Activated CD4-positive, alpha-beta memory T cell treated with anti-CD3 and anti-CD28 coated beads, Interleukin-2, amount 10 ng/mL, durations not matched to agents 7 days and 5 days (primary cell): Measurements from ENCODE around the gene TICAM1. TPM values are rescaled to one million over a fixed set of nuclear protein-coding genes. Genes with fewer than 3 reads are reported as not detected.
"Not testable (repeated sequence)": the region's sequence is repeated elsewhere in the genome, so short reads cannot be mapped to it uniquely, and the experiment has no call there.

Source experiments
- CTCF ChIA-PET: fragments of 350-600 bp; sonication (Branson Sonifier 250); formaldehyde crosslinking; loops from one replicate; lab custom pipeline; 2021; ENCODE audit warnings: antibody characterized with exemption, inconsistent platforms; lab: Charles Lee
- POLR2A ChIA-PET: fragments of 350-600 bp; sonication (Branson Sonifier 250); formaldehyde crosslinking; loops from one replicate; lab custom pipeline; 2021; ENCODE audit warnings: antibody characterized with exemption; lab: Charles Lee
- DNase-seq: peaks from one replicate; pipeline ENCODE4 v3.0.0-alpha.2; 2020
- H3K27ac Mint-ChIP-seq: one replicate; pipeline ENCODE4 v1.8.0; 2021; ENCODE audit warnings: mild to moderate bottlenecking, mixed read lengths
- H3K27me3 Mint-ChIP-seq: one replicate; pipeline ENCODE4 v1.8.0; 2021; ENCODE audit warnings: mixed read lengths
- H3K36me3 Mint-ChIP-seq: one replicate; pipeline ENCODE4 v1.8.0; 2021; ENCODE audit warnings: low read depth, mixed read lengths
- H3K4me1 Mint-ChIP-seq: one replicate; pipeline ENCODE4 v1.8.0; 2021; ENCODE audit warnings: mixed read lengths
- H3K4me3 Mint-ChIP-seq: one replicate; pipeline ENCODE4 v1.8.0; 2021; ENCODE audit warnings: mild to moderate bottlenecking, mixed read lengths
- H3K9me3 Mint-ChIP-seq: one replicate; pipeline ENCODE4 v1.8.0; 2021; ENCODE audit warnings: mixed read lengths
- total RNA-seq, 2 experiments: library from RNA; stranded (reverse); gene quantifications; one replicate each; pipeline ENCODE4 v1.2.3, GENCODE V29; 2021

Gene TICAM1
- total RNA-seq, 2 experiments from 2014 or later, result 25.9 to 26.0 TPM

DNA sequence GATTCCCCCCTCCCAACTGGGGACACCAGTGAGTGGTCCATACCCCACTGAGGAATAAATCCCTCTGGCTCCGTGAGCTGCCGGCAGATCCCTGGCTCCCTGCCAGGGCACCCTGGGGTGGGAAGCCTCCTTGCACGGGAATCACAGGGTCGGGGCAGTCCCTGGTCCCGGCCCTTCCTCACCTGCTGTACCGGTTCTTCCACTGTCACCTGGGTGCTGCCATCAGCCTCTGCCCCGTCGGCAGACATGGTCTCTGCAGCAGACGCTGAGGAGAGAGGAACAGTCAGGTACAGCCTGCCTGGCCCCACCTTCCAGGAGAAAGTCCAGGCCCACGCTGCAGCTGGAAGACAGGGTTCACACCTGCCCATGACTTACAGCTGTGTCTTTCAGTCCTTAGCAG, 29.6 kb upstream of the TICAM1 start:
- no peaks in the 10 kb centered on the region for H3K9me3 Mint-ChIP-seq
- DNase-seq, result no peak
- H3K27me3 Mint-ChIP-seq, result no peaks in the 10 kb centered on the region
- ChIA-PET POLR2A (no interaction called here), CTCF (interaction anchor here (1.0 to 2.2 kb wide), 3 partner anchors 50 to 58 kb away, joined by 3 to 8 read pairs (median 4); no protein-coding TSS in a partner anchor)
- H3K4me1 Mint-ChIP-seq, result peaks cover 4% of the 10 kb centered on the region
- H3K4me3 Mint-ChIP-seq, result no peak overlapping the region
- peaks cover 9% of the 10 kb centered on the region for H3K36me3 Mint-ChIP-seq
- no peak overlapping the region for H3K27ac Mint-ChIP-seq

DNA sequence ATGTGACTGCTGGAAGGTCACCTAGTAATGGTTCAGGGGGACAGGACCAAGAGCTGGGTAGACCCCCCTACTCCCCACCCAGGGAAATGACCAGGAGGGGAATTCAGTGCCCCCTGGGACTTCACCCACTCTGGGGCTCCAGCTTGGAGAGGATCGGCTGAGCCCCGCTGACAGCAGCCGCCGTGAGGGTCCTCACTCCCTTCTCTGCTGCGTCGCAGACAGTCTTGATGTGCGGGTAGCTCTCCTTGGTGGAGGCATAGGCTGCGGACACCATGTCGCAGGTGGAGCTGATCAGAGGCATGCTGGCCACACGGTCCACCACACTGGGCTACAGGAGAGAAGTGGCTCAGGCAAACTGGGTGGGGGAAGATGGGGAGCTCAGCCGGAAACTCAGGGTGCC, 28.2 kb upstream of the TICAM1 start:
- Mint-ChIP-seq H3K36me3 (peaks cover 13% of the 10 kb centered on the region), H3K4me1 (peaks cover 4% of the 10 kb centered on the region), H3K4me3 (no peak overlapping the region), H3K27me3 (no peaks in the 10 kb centered on the region), H3K9me3 (no peaks in the 10 kb centered on the region), H3K27ac (no peak overlapping the region)
- CTCF ChIA-PET, result interaction anchor here (1.1 kb wide), 1 partner anchor 50 kb away, joined by 4 read pairs; no protein-coding TSS in a partner anchor
- DNase-seq, result no peak
- POLR2A ChIA-PET, result interaction anchor here (1.4 kb wide), 1 partner anchor 52 kb away, joined by 7 read pairs; no protein-coding TSS in a partner anchor

DNA sequence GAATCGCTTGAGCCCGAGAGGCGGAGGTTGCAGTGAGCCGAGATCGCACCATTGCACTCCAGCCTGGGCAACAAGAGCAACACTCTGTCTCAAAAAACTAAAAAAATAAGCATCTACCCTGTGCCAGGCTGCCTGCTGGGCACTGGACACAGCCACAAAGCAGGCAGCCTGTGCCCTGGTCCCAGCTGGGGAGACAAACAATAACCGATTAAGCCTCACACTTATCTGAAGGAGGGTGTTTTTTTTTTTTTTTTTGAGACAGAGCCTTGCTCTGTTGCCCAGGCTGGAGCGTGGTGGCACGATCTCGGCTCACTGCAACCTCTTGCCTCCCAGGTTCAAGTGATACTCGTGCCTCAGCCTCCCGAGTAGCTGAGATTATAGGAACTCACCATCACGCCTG, 25.0 kb upstream of the TICAM1 start:
- CTCF ChIA-PET, result interaction anchor here (1.9 to 14.4 kb wide), 2 partner anchors 49 to 65 kb away, joined by 4 to 264 read pairs; partner anchors contain the start of gene FEM1A
- peaks cover 16% of the 10 kb centered on the region for H3K36me3 Mint-ChIP-seq
- POLR2A ChIA-PET, DNase-seq, H3K9me3 Mint-ChIP-seq, H3K27me3 Mint-ChIP-seq, H3K27ac Mint-ChIP-seq, H3K4me3 Mint-ChIP-seq, H3K4me1 Mint-ChIP-seq: not testable (repeated sequence)

DNA sequence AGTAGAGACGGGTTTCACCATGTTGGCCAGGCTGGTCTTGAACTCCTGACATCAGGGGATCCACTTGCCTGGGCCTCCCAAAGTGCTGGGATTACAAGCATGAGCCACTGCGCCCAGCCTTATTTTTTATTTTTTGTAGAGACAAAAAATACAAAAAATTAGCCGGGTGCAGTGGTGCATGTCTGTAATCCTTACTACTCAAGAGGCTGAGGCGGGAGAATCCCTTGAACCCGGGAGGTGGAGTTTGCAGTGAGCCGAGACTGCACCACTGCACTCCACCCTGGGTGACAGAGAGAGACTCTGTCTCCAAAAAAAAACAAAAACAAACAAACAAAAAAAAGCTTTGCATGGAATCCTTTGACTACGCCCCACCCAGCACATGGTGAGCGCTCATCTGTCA, 22.0 kb upstream of the TICAM1 start:
- not testable (repeated sequence) for H3K9me3 Mint-ChIP-seq, DNase-seq, H3K4me1 Mint-ChIP-seq, H3K27ac Mint-ChIP-seq, H3K27me3 Mint-ChIP-seq, H3K4me3 Mint-ChIP-seq
- ChIA-PET CTCF (interaction anchor here (1.0 to 14.4 kb wide), 2 partner anchors 18 to 46 kb away, joined by 3 to 264 read pairs; no protein-coding TSS in a partner anchor), POLR2A (interaction anchor here (0.8 to 1.1 kb wide), 2 partner anchors 23 to 57 kb away, joined by 3 to 4 read pairs; no protein-coding TSS in a partner anchor)
- peaks cover 13% of the 10 kb centered on the region for H3K36me3 Mint-ChIP-seq

DNA sequence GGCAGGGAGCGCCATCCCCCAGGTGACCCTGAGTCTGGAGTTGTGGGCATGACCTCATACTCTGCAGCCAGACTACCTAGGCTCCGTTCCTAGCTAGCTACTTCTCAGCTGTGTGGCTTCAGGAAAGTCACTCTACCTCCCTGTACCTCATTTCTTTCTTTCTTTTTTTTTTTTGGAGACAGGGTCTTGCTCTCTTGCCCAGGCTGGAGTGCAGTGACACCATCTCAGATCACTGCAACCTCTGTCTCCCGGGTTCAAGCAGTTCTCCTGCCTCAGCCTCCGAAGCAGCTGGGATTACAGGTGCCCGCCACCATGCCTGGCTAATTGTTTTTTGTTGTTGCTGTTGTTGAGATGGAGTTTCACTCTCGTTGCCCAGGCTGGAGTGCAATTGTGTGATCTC, 21.0 kb upstream of the TICAM1 start:
- CTCF ChIA-PET, result interaction anchor here (0.7 to 14.4 kb wide), 7 partner anchors 9 to 179 kb away, joined by 3 to 264 read pairs (median 10); partner anchors contain the start of gene PLIN3
- H3K4me3 Mint-ChIP-seq, result no peak overlapping the region
- POLR2A ChIA-PET, result interaction anchor here (1.3 kb wide), 1 partner anchor 14 kb away, joined by 4 read pairs; no protein-coding TSS in a partner anchor
- H3K4me1 Mint-ChIP-seq, result peaks cover 2% of the 10 kb centered on the region
- DNase-seq, result no peak
- H3K27me3 Mint-ChIP-seq, result no peaks in the 10 kb centered on the region
- no peak overlapping the region for H3K27ac Mint-ChIP-seq
- H3K9me3 Mint-ChIP-seq, result no peaks in the 10 kb centered on the region
- H3K36me3 Mint-ChIP-seq, result peaks cover 15% of the 10 kb centered on the region

DNA sequence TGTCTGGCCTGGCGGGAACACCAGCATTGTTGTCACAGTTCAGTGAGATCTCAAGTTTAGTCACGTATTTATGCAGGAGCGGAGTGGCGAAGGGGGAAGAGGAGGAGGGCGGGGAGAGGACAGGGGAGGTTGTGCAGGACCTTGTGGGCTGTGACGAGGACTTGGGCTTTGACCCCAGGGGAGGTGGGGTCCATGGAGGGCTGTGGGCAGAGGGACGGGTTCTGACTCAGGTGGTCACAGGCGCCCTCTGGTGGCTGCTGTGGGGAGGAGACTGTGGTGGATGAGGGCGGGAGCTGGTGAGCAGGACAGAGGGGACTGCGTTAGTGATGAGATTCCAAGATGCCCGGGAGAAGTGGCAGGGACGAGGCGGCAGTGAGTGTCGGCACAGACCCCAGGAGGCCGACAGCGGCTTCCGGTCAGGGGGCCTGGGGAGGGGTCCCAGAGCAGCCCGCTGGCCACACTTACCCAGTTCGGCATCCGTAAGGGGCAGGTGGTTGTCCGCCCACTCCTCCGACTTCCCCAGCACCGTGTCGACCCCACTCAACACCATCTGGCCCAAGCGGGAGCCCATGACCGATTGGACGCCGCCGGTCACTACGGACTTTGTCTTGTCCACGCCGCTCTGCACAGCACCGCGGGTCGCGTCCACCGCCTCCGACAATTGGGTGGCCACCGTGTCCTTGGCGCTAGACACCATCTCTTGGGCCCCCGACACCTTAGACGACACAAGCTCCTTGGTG, 20.2 kb upstream of the TICAM1 start:
- peak; percentile 73 for DNase-seq
- H3K27me3 Mint-ChIP-seq, result no peaks in the 10 kb centered on the region
- ChIA-PET POLR2A (interaction anchor here (1.3 to 2.6 kb wide), 3 partner anchors 15 to 42 kb away, joined by 4 to 14 read pairs (median 6); partner anchors contain the start of gene TICAM1), CTCF (interaction anchor here (0.6 to 14.4 kb wide), 16 partner anchors 8 to 181 kb away, joined by 3 to 264 read pairs (median 8); partner anchors contain the start of genes KDM4B, PLIN3 and TICAM1)
- H3K4me1 Mint-ChIP-seq, result peaks cover 2% of the 10 kb centered on the region
- H3K9me3 Mint-ChIP-seq, result no peaks in the 10 kb centered on the region
- no peak overlapping the region for H3K4me3 Mint-ChIP-seq
- H3K27ac Mint-ChIP-seq, result no peak overlapping the region
- H3K36me3 Mint-ChIP-seq, result peaks cover 11% of the 10 kb centered on the region

DNA sequence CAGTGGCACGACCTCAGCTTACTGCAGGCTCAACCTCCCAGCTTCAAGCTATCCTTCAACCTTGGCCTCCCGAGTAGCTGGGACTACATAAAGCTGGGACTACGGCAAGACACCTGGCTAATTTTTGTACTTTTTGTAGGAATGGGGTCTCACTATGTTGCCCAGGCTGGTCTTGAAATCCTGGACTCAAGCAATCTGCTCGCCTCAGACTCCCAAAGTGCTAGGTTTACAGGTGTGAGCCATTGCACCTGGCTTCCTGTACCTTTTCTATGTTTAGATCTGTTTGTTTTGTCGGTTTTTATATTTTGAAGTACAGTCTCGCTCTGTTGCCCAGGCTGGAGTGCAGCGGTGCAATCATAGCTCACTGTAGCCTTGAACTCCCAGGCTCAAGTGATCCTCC, 17.5 kb upstream of the TICAM1 start:
- Mint-ChIP-seq H3K27me3 (no peaks in the 10 kb centered on the region), H3K4me1 (peaks cover 2% of the 10 kb centered on the region), H3K36me3 (peaks cover 14% of the 10 kb centered on the region), H3K9me3 (no peaks in the 10 kb centered on the region), H3K27ac (no peak overlapping the region), H3K4me3 (no peak overlapping the region)
- ChIA-PET CTCF (interaction anchor here (1.6 to 14.4 kb wide), 2 partner anchors 36 to 42 kb away, joined by 5 to 264 read pairs; no protein-coding TSS in a partner anchor), POLR2A (no interaction called here)
- no peak for DNase-seq

DNA sequence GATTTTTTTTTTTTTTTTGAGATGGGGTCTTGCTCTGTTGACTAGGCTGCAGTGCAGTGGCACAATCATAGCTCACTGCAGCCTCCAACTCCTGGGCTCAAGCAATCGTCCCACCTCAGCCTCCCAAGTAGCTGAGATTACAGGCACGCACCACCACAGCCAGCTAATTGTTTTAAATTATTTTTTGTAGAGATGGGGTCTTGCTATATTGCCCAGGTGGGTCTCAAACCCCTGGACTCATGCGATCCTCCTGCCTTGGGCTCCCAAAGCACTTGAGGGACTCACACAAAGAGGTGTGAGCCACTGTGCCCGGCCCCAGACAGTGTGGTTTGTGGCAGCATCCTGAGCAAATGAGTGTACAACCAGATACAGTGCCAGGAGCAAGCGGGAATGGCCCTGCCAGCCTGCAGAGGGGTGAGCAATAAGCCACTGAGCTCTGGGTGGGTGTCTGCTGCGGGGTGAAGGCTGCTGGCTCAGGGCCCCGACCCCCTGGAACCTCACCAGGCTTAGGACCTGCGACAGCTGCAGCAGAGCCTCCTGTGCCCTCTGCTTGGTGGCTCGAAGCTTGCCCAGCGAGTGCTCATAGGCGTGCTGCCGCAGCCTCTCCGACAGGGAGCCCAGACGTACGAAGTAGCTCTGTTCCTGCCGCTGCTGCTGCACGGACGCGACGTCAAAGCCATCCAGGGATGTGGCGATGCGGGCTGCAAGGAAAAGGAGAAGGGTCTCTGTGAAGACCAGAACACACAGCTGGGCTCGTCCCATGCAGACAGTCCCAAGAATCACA, 15.9 kb upstream of the TICAM1 start:
- Mint-ChIP-seq H3K27me3 (no peaks in the 10 kb centered on the region), H3K36me3 (peaks cover 22% of the 10 kb centered on the region), H3K4me1 (peaks cover 2% of the 10 kb centered on the region), H3K27ac (no peak overlapping the region), H3K9me3 (no peaks in the 10 kb centered on the region), H3K4me3 (no peak overlapping the region)
- POLR2A ChIA-PET, result no interaction called here
- CTCF ChIA-PET, result interaction anchor here (1.0 to 14.4 kb wide), 2 partner anchors 40 to 64 kb away, joined by 3 to 264 read pairs; no protein-coding TSS in a partner anchor
- DNase-seq, result no peak

DNA sequence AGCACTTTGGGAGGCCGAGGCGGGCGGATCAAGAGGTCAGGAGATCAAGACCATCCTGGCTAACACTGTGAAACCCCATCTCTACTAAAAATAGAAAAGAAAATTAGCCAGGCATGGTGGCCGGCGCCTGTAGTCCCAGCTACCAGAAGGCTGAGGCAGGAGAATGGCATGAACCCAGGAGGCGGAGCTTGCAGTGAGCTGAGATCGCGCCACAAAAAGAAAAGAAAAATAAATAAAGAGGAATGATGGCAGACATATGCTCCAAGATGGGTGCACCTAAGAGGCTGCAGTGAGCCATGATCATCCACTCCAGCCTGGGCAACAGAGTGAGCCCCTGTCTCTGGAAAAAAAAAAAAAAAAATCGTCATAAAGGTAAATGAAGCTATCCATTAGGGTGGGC, 14.5 kb upstream of the TICAM1 start:
- POLR2A ChIA-PET, H3K27me3 Mint-ChIP-seq, H3K4me3 Mint-ChIP-seq, H3K4me1 Mint-ChIP-seq, H3K9me3 Mint-ChIP-seq, H3K27ac Mint-ChIP-seq, DNase-seq: not testable (repeated sequence)
- CTCF ChIA-PET, result interaction anchor here (14.4 kb wide), 1 partner anchor 39 kb away, joined by 264 read pairs; no protein-coding TSS in a partner anchor
- peaks cover 26% of the 10 kb centered on the region for H3K36me3 Mint-ChIP-seq

DNA sequence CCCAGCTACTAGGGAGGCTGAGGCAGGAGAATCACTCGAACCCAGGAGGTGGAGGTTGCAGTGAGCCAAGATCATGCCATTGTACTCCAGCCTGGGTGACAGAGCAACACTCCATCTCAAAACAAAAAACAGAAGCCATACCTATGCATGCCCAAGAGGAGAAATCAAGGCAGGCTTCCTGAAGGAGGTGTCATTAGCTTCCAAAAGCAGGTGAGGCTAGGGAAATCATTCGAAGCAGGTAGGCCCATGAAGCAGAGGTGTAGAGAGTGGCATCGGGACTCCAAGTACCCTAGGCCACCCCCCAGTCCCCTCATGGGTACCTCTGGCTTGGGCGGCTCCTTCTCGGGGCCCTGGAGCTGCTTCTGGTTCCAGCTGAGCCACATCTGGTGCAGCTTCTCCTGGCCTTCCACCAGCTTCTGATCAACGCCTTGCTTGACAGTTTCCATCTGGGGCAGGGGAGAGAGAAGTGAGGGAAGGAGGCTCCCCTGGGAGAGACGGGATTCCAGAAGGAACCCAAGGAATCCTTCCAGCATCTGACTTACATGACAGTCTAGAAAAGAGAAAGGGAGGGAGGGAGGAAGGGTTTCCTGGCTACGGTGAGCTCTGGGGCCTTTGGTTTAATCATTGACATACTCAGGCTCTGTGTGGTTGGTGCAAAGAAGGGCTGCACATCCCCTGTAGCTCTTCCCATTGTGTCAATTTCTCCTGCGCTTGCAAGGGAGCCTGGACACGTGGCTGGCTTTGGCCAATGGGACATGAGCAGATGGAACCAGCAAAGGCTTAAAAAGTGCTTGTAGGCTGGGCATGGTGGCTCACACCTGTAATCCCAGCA, 13.1 kb upstream of the TICAM1 start:
- H3K27ac Mint-ChIP-seq, result no peak overlapping the region
- ChIA-PET POLR2A (interaction anchor here (1.1 kb wide), 1 partner anchor 52 kb away, joined by 3 read pairs; no protein-coding TSS in a partner anchor), CTCF (interaction anchor here (1.2 to 14.4 kb wide), 2 partner anchors 37 to 53 kb away, joined by 4 to 264 read pairs; partner anchors contain the start of gene FEM1A)
- H3K4me1 Mint-ChIP-seq, result peaks cover 18% of the 10 kb centered on the region
- peaks cover 33% of the 10 kb centered on the region for H3K36me3 Mint-ChIP-seq
- no peak for DNase-seq
- H3K9me3 Mint-ChIP-seq, result no peaks in the 10 kb centered on the region
- H3K27me3 Mint-ChIP-seq, result no peaks in the 10 kb centered on the region
- no peak overlapping the region for H3K4me3 Mint-ChIP-seq

DNA sequence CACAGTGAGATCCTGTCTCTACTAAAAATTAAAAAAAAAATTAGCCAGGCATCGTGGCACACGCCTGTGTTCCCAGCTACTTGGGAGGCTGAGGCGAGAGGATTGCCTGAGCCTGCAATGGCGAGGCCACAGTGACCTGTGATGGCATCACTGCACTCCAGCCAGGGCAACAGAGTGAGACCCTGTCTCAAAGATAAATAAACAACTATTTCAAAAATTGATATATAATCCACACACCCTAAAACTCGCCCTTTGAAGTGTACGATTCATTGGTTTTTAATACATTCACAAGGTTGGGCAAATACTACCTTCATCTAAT, 12.1 kb upstream of the TICAM1 start:
- ChIA-PET CTCF (interaction anchor here (1.0 to 14.4 kb wide), 3 partner anchors 8 to 36 kb away, joined by 3 to 264 read pairs (median 3); no protein-coding TSS in a partner anchor), POLR2A (interaction anchor here (1.1 kb wide), 2 partner anchors 13 to 51 kb away, joined by 3 to 4 read pairs; partner anchors contain the start of gene TICAM1)
- Mint-ChIP-seq H3K27me3 (no peaks in the 10 kb centered on the region), H3K4me1 (peaks cover 22% of the 10 kb centered on the region), H3K4me3 (no peak overlapping the region), H3K36me3 (peaks cover 40% of the 10 kb centered on the region), H3K9me3 (no peaks in the 10 kb centered on the region), H3K27ac (no peak overlapping the region)
- no peak for DNase-seq
